A549 (cell line): ENCODE measurements around the gene APC. TPM values are rescaled to one million over a fixed set of nuclear protein-coding genes. Genes with fewer than 3 reads are reported as not detected.

Experiments
- ATAC-seq, 2 experiments: fragments of 200-7000 bp in 1 of 2; fragments of >200 bp in 1 of 2; cut with Nextera tagmentation in 1 of 2; cut with Tn5 transposase in 1 of 2; 3 replicates each; pipeline versions ENCODE4 v1.8.0 to v1.9.1; 2018 to 2020; ENCODE audit warnings: mild to moderate bottlenecking in 1 of 2, moderate library complexity in 1 of 2
- CTCF ChIA-PET: fragments of 300-600 bp; sonication (Branson Sonifier 250); formaldehyde crosslinking; extraction: SDS; loops from one replicate; lab custom pipeline; 2021; ENCODE audit warnings: antibody characterized with exemption, inconsistent platforms; lab: Yijun Ruan, JAX
- POLR2A ChIA-PET: fragments of 350-600 bp; formaldehyde crosslinking; extraction: SDS; loops from one replicate; lab custom pipeline; 2021; ENCODE audit warnings: antibody characterized with exemption, inconsistent platforms; lab: Yijun Ruan, JAX
- DNase-seq, 2 experiments: peaks; one replicate each; pipeline versions ENCODE4 v3.0.0 to v3.0.0-alpha.2; 2011 to 2016; ENCODE audit warnings: low read depth in 1 of 2, low spot score in 1 of 2
- FAIRE-seq: peaks from 2 replicates; lab custom pipeline; 2011; peaks lifted over from hg19 to GRCh38; lab: Jason Lieb, UNC
- H3K27ac ChIP-seq, 2 experiments: fragments of >200 bp; sonication (Bioruptor Twin); formaldehyde crosslinking; 3 replicates each; pipeline ENCODE4 v1.5.1; 2016 to 2017
- H3K4me1 ChIP-seq: fragments of >200 bp; sonication (Bioruptor Twin); formaldehyde crosslinking; 3 replicates; pipeline ENCODE4 v1.6.1; 2016
- H3K4me2 ChIP-seq: fragments of >200 bp; sonication (Bioruptor Twin); formaldehyde crosslinking; 3 replicates; pipeline ENCODE4 v1.6.1; 2016
- H3K4me3 ChIP-seq: fragments of >200 bp; sonication (Bioruptor Twin); formaldehyde crosslinking; 3 replicates; pipeline ENCODE4 v1.5.1; 2016
- H3K9me3 ChIP-seq: fragments of >200 bp; sonication (Bioruptor Twin); formaldehyde crosslinking; 3 replicates; pipeline ENCODE4 v1.6.1; 2016
- CBX8 ChIP-seq: fragments of 200-600 bp; sonication (generic); IDR thresholded peaks from 2 replicates; pipeline ENCODE4 v1.6.1; 2016
- CEBPB ChIP-seq, 2 experiments: fragments of >200 bp in 1 of 2; sonication (Bioruptor Twin) in 1 of 2; formaldehyde crosslinking in 1 of 2; IDR thresholded peaks; 2 replicates each; pipeline ENCODE4 v1.6.1; 2012 to 2016
- CHD2 ChIP-seq: fragments of 150-350 bp; IDR thresholded peaks from 2 replicates; pipeline ENCODE4 v1.6.1; 2014; ENCODE audit warnings: low read length; ENCODE audit not compliant: partially characterized antibody
- CHD4 ChIP-seq: fragments of 200-600 bp; sonication (generic); IDR thresholded peaks from 2 replicates; pipeline ENCODE4 v1.6.1; 2016; ENCODE audit warnings: antibody characterized with exemption, mild to moderate bottlenecking, borderline replicate concordance
- ESRRA ChIP-seq: fragments of 150-350 bp; IDR thresholded peaks from 2 replicates; pipeline ENCODE4 v1.6.1; 2014; ENCODE audit warnings: mild to moderate bottlenecking, low read length, borderline replicate concordance
- FOSB ChIP-seq: fragments of 250-450 bp; sonication (Bioruptor Pico); IDR thresholded peaks from 2 replicates; pipeline ENCODE4 v1.5.0; 2020; ENCODE audit warnings: mild to moderate bottlenecking, moderate library complexity
- FOSL2 ChIP-seq, 2 experiments: fragments of 450-650 bp in 1 of 2; fragments of >200 bp in 1 of 2; sonication (Bioruptor Twin) in 1 of 2; formaldehyde crosslinking; IDR thresholded peaks; 2 replicates each; pipeline versions ENCODE4 v1.5.0 to v1.6.1; 2016 to 2020; ENCODE audit warnings: mild to moderate bottlenecking in 1 of 2, moderate library complexity in 1 of 2
- GATA3 ChIP-seq: IDR thresholded peaks from 2 replicates; pipeline ENCODE4 v1.6.1; 2012; ENCODE audit warnings: borderline replicate concordance
- HDAC2 ChIP-seq: fragments of 200-600 bp; sonication (generic); IDR thresholded peaks from 2 replicates; pipeline ENCODE4 v1.6.1; 2016
- HOXB13 ChIP-seq: fragments of 250-450 bp; sonication (Bioruptor Pico); IDR thresholded peaks from 2 replicates; pipeline ENCODE4 v1.5.0; 2020; ENCODE audit warnings: low read depth, mild to moderate bottlenecking, moderate library complexity
- KDM5A ChIP-seq: fragments of 200-600 bp; sonication (generic); IDR thresholded peaks from 2 replicates; pipeline ENCODE4 v1.6.1; 2016; ENCODE audit warnings: antibody characterized with exemption, mild to moderate bottlenecking
- MAFK ChIP-seq: fragments of 450-650 bp; IDR thresholded peaks from 2 replicates; pipeline ENCODE4 v1.6.1; 2014; ENCODE audit not compliant: partially characterized antibody
- NFE2L2 ChIP-seq: fragments of 150-350 bp; conservative IDR thresholded peaks from 2 replicates; pipeline ENCODE4 v1.6.1; 2014; ENCODE audit warnings: low read length
- POLR2A ChIP-seq: IDR thresholded peaks from 2 replicates; pipeline ENCODE4 v1.6.1; 2012; ENCODE audit warnings: mild to moderate bottlenecking, low read length
- RAD21 ChIP-seq, 2 experiments: fragments of >200 bp in 1 of 2; sonication (Bioruptor Twin) in 1 of 2; formaldehyde crosslinking in 1 of 2; IDR thresholded peaks in 1 of 2; conservative IDR thresholded peaks in 1 of 2; 2 replicates in 1 of 2; 3 replicates in 1 of 2; pipeline ENCODE4 v1.6.1; 2012 to 2018; ENCODE audit warnings: inconsistent platforms in 1 of 2
- RFX5 ChIP-seq: fragments of 450-650 bp; IDR thresholded peaks from 2 replicates; pipeline ENCODE4 v1.7.1; 2014; ENCODE audit warnings: antibody characterized with exemption, mild to moderate bottlenecking, moderate library complexity
- RNF2 ChIP-seq: fragments of 200-600 bp; sonication (generic); IDR thresholded peaks from 2 replicates; pipeline ENCODE4 v1.6.1; 2016; ENCODE audit warnings: low read depth, mild to moderate bottlenecking, antibody characterized with exemption, moderate library complexity, borderline replicate concordance
- SMC3 ChIP-seq: fragments of >200 bp; sonication (Bioruptor Twin); formaldehyde crosslinking; IDR thresholded peaks from 3 replicates; pipeline ENCODE4 v1.6.1; 2018; ENCODE audit warnings: inconsistent platforms
- SREBF2 ChIP-seq: fragments of 450-650 bp; IDR thresholded peaks from 2 replicates; pipeline ENCODE4 v1.6.1; 2014; ENCODE audit warnings: mild to moderate bottlenecking, moderate library complexity
- ZFP36 ChIP-seq: fragments of 450-650 bp; IDR thresholded peaks from 2 replicates; pipeline ENCODE4 v1.6.1; 2014; ENCODE audit warnings: borderline replicate concordance; ENCODE audit not compliant: partially characterized antibody
- ZSCAN20 ChIP-seq: fragments of 250-450 bp; sonication (Bioruptor Pico); IDR thresholded peaks from 2 replicates; pipeline ENCODE4 v1.8.0; 2022; ENCODE audit warnings: mild to moderate bottlenecking, moderate library complexity
- WGBS: methylation state at CpG from one replicate; pipeline ENCODE4 v1.1.6; 2017; ENCODE audit errors: missing lambda C conversion rate; 5-methylcytosine and 5-hydroxymethylcytosine counted together
- polyA plus RNA-seq, 4 experiments: library from polyadenylated mRNA; depleted of rRNA in 3 of 4; stranded (reverse); fragments of >200 nt; fragmentation: RNase III in 1 of 4; extraction: RNeasy Plus Mini Kit Qiagen cat#74134 plus additional on column Dnase treatment in 1 of 4; gene quantifications; 2 replicates in 3 of 4; 3 replicates in 1 of 4; pipeline ENCODE4 v1.2.3, GENCODE V29; 2011 to 2017
- TF ChIP-seq, protein P1 (sequence below): IDR thresholded peaks from 2 replicates; pipeline ENCODE4 v1.6.1; 2012
- TF ChIP-seq, protein P2 (sequence below): fragments of 250-450 bp; sonication (Bioruptor Pico); IDR thresholded peaks from 2 replicates; pipeline ENCODE4 v1.5.0; 2020; ENCODE audit warnings: low read depth, mild to moderate bottlenecking, moderate library complexity
- TF ChIP-seq, protein P3 (sequence below): fragments of 200-600 bp; sonication (generic); IDR thresholded peaks from 2 replicates; pipeline ENCODE4 v1.6.1; 2016; ENCODE audit warnings: antibody characterized with exemption, mild to moderate bottlenecking, moderate library complexity

Gene APC
- polyA plus RNA-seq, 2 of the 4 experiments (the other 2 are of a cell fraction) = 10.6 to 21.2 TPM

DNA sequence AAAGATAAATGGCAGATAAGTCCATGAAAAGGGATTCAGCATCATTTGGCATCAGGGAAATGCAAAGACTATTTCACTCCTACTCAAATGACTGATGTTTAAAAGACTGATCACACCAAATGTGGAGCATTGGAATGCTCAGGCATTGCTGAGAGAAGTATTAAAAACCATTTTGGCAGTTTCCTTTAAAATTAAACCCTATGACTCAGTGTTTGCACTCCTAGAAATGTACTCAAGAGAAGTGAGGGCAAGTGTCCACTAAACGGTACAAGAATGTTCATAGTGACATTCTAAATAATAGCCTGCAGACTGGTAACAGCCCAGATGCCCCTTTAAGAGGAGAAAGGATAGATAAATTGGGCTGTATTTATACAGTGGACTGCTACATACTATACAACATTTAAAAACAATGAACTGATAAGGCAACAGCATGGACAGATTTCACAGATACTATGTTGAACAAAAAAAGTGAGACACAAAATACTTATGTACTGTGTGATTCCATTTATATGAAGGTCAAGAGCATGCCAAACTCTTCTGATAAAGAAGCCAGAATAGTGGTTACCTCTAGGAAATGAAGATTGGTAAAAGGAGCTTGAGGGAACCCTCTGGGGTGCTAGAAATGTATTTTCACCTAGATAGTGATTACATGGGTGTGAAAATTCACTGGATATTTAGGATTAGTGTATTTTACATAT lies 24.6 kb downstream of the APC start:
- peak; percentile 34 to 81; a peak in 4 of 6 replicates for ATAC-seq
- no peak overlapping the region for H3K4me3 ChIP-seq
- TF ChIP-seq CHD2 (no peak), FOSL2 (IDR thresholded peaks at IDR 0.05) (peak; percentile 38; the same call in 1 of the 2 replicates), FOSL2 (CRISPR knock-in tag; IDR thresholded peaks at IDR 0.05) (0 out of 2 replicates have a peak, but pooled peaks have one; percentile 4)
- TF ChIP-seq, all 56 proteins: peak for 1
- Histone ChIP-seq H3K4me1 (peaks cover 23% of the 10 kb centered on the region), H3K4me2 (peak overlapping the region; percentile 47), H3K27ac (peak overlapping the region in 1 of 2 experiments; percentile 14; a peak in 1 of 6 replicates), H3K9me3 (no peaks in the 10 kb centered on the region)
- DNase-seq (peak in 1 of 2 experiments; percentile 9), FAIRE-seq (peak; percentile 7)
- WGBS = 0% methylated on average over 1 of the region's 1 CpG
- ChIA-PET POLR2A (no interaction called here), CTCF (interaction anchor here (0.6 to 1.7 kb wide), 4 partner anchors 16 to 849 kb away, joined by 3 to 7 read pairs (median 4); no protein-coding TSS in a partner anchor)

DNA sequence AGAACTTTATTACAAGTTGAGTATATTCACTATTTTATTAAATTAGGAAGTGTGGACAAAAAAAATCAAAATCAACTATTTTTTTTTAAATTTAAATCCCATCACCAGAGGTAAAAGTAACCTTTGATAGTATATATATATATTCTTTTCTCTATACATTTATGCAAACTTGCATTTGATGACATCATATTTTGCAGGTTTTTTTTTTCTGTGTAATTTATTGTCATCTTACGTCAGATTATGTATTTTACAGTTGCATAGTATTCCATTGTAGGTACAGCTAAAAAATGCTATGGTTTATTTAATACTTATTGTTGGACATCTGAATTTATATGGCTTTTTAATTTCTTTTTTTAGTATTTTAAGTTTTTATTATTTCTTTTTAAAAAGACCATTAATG lies 25.5 kb downstream of the APC start:
- POLR2A ChIA-PET = no interaction called here
- no peak overlapping the region for H3K4me2 ChIP-seq
- WGBS = 90% methylated on average over 1 of the region's 1 CpG
- FAIRE-seq (no peak), DNase-seq (no peak), ATAC-seq (no peak)
- H3K27ac ChIP-seq = no peak overlapping the region
- CTCF ChIA-PET = interaction anchor here (1.0 to 1.7 kb wide), 4 partner anchors 15 to 212 kb away, joined by 3 to 7 read pairs (median 4); no protein-coding TSS in a partner anchor
- H3K4me3 ChIP-seq = no peak overlapping the region
- no peak for TF ChIP-seq FOSB (CRISPR knock-in tag)
- TF ChIP-seq SREBF2 = no peak
- no peak for TF ChIP-seq HOXB13 (CRISPR knock-in tag)
- no peaks in the 10 kb centered on the region for H3K9me3 ChIP-seq
- peaks cover 21% of the 10 kb centered on the region for H3K4me1 ChIP-seq

DNA sequence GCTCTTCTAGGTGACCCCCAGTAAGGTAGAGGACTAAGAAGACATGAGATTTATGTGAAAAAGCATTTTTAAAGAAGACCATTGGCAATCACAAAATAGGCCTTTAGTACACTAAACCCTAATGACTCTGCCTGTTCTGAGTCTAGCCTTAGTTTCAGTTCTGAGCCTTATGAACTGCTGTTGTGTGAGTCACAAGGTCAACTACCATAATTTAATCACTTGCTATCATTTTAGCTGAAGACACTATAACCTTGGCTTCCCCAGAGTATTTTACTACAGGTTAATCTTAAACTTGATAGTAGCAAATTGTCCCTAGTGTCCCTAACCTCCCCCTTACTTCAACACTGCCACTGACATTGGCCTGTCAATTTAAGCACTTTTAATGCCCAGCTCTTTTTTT lies 34.4 kb downstream of the APC start:
- CTCF ChIA-PET = interaction anchor here (0.8 to 1.5 kb wide), 2 partner anchors 14 to 220 kb away, joined by 4 read pairs; no protein-coding TSS in a partner anchor
- POLR2A ChIA-PET = interaction anchor here (0.6 kb wide), 1 partner anchor 9 kb away, joined by 3 read pairs; no protein-coding TSS in a partner anchor

DNA sequence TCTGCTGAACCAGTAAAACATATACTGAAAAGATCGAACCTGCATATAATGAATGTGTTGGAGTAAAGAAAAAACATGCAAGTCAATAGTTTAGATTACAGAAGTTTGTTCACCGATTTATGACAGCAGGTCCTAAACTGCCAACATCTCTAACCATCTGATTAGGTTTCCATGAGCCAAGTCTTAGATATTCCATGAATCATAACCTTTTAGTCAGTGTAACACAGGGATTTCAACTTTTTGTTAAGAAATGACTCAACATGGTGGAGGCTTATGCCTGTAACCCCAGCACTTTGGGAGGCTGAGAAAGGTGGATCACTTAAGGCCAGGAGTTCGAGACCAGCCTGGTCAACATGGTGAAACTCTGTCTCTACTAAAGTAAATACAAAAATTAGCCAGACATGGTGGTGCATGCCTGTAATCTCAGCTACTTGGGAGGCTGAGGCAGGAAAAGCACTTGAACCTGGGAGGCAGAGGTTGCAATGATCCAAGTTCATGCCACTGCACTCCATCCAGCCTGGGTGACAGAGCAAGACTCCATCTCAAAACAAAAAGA lies 38.7 kb downstream of the APC start:
- Histone ChIP-seq H3K9me3 (no peaks in the 10 kb centered on the region), H3K4me2 (no peak overlapping the region), H3K27ac (no peak overlapping the region), H3K4me1 (peaks cover 6% of the 10 kb centered on the region; the same call in 1 of the 3 replicates), H3K4me3 (no peak overlapping the region)
- no peak for TF ChIP-seq POLR2A
- no peak for TF ChIP-seq RFX5
- TF ChIP-seq, protein P1, sequence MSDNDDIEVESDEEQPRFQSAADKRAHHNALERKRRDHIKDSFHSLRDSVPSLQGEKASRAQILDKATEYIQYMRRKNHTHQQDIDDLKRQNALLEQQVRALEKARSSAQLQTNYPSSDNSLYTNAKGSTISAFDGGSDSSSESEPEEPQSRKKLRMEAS = no peak
- TF ChIP-seq, protein P2, sequence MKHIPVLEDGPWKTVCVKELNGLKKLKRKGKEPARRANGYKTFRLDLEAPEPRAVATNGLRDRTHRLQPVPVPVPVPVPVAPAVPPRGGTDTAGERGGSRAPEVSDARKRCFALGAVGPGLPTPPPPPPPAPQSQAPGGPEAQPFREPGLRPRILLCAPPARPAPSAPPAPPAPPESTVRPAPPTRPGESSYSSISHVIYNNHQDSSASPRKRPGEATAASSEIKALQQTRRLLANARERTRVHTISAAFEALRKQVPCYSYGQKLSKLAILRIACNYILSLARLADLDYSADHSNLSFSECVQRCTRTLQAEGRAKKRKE (CRISPR knock-in tag) = no peak
- TF ChIP-seq, protein P3, sequence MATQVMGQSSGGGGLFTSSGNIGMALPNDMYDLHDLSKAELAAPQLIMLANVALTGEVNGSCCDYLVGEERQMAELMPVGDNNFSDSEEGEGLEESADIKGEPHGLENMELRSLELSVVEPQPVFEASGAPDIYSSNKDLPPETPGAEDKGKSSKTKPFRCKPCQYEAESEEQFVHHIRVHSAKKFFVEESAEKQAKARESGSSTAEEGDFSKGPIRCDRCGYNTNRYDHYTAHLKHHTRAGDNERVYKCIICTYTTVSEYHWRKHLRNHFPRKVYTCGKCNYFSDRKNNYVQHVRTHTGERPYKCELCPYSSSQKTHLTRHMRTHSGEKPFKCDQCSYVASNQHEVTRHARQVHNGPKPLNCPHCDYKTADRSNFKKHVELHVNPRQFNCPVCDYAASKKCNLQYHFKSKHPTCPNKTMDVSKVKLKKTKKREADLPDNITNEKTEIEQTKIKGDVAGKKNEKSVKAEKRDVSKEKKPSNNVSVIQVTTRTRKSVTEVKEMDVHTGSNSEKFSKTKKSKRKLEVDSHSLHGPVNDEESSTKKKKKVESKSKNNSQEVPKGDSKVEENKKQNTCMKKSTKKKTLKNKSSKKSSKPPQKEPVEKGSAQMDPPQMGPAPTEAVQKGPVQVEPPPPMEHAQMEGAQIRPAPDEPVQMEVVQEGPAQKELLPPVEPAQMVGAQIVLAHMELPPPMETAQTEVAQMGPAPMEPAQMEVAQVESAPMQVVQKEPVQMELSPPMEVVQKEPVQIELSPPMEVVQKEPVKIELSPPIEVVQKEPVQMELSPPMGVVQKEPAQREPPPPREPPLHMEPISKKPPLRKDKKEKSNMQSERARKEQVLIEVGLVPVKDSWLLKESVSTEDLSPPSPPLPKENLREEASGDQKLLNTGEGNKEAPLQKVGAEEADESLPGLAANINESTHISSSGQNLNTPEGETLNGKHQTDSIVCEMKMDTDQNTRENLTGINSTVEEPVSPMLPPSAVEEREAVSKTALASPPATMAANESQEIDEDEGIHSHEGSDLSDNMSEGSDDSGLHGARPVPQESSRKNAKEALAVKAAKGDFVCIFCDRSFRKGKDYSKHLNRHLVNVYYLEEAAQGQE = no peak
- TF ChIP-seq CHD4 = no peak
- TF ChIP-seq ZFP36 = no peak
- TF ChIP-seq ESRRA = no peak
- TF ChIP-seq GATA3 = no peak
- 92% methylated on average over 3 of the region's 3 CpGs for WGBS
- DNase-seq = no peak
- FAIRE-seq = no peak
- ChIA-PET POLR2A (no interaction called here), CTCF (no interaction called here)
- no peak for ATAC-seq

More for the DNA sequence above, 34.4 kb downstream of the APC start:
- Histone ChIP-seq H3K4me2 (no peak overlapping the region), H3K27ac (no peak overlapping the region), H3K4me1 (peaks cover 6% of the 10 kb centered on the region; the same call in 1 of the 3 replicates), H3K4me3 (no peak overlapping the region), H3K9me3 (no peaks in the 10 kb centered on the region)
- DNase-seq = no peak
- no peak for FAIRE-seq
- TF ChIP-seq ESRRA = no peak
- TF ChIP-seq SREBF2 = no peak
- no peak for TF ChIP-seq ZSCAN20 (CRISPR knock-in tag)
- TF ChIP-seq CEBPB (IDR thresholded peaks at IDR 0.05) = no peak
- no peak for TF ChIP-seq NFE2L2
- no peak for TF ChIP-seq RAD21 (conservative IDR thresholded peaks at IDR 0.05 in 1 of 2, IDR thresholded peaks at IDR 0.05 in 1 of 2)
- no peak for TF ChIP-seq MAFK
- TF ChIP-seq, protein P2 (CRISPR knock-in tag) = no peak
- no peak for TF ChIP-seq KDM5A
- no peak for TF ChIP-seq RNF2
- TF ChIP-seq CBX8 = no peak
- TF ChIP-seq SMC3 = no peak
- TF ChIP-seq HDAC2 = no peak
- ATAC-seq = no peak
